Keratinocyte (primary cell): ENCODE data around the gene GABRR1.

Source experiments
- CTCF ChIP-seq, 3 experiments: IDR thresholded peaks in 1 of 3; conservative IDR thresholded peaks in 1 of 3; optimal IDR thresholded peaks in 1 of 3; 2 replicates in 2 of 3; 3 replicates in 1 of 3; pipeline versions ENCODE3 to v1.5.1; 2011; ENCODE audit warnings: low read length in 3 of 3, mild to moderate bottlenecking in 3 of 3, moderate library complexity in 2 of 3, control low read depth in 1 of 3, inconsistent platforms in 1 of 3; ENCODE audit not compliant: insufficient read depth in 2 of 3; ENCODE audit errors: extremely low read depth in 1 of 3
- EZH2 ChIP-seq: IDR thresholded peaks from one replicate; pipeline ENCODE4 v1.6.1; 2012; ENCODE audit warnings: inconsistent platforms, mild to moderate bottlenecking, low read length, moderate library complexity

GRCh38 chr6:89183294-89183693 lies 33.9 kb downstream of the GABRR1 start:
- TF ChIP-seq CTCF (optimal IDR thresholded peaks at IDR 0.05 in 1 of 3, IDR thresholded peaks at IDR 0.05 in 1 of 3, conservative IDR thresholded peaks at IDR 0.05 in 1 of 3; ENCODE audit: extremely low read depth in 1 of 3, insufficient read depth in 2 of 3, low read length in 3 of 3), result no peak
- no peak for TF ChIP-seq EZH2
